ENCODE results near the gene DAGLB.
"Not testable (repeated sequence)": the region's sequence is repeated elsewhere in the genome, so short reads cannot be mapped to it uniquely, and the experiment has no call there.

The DAGLB gene, protein sequence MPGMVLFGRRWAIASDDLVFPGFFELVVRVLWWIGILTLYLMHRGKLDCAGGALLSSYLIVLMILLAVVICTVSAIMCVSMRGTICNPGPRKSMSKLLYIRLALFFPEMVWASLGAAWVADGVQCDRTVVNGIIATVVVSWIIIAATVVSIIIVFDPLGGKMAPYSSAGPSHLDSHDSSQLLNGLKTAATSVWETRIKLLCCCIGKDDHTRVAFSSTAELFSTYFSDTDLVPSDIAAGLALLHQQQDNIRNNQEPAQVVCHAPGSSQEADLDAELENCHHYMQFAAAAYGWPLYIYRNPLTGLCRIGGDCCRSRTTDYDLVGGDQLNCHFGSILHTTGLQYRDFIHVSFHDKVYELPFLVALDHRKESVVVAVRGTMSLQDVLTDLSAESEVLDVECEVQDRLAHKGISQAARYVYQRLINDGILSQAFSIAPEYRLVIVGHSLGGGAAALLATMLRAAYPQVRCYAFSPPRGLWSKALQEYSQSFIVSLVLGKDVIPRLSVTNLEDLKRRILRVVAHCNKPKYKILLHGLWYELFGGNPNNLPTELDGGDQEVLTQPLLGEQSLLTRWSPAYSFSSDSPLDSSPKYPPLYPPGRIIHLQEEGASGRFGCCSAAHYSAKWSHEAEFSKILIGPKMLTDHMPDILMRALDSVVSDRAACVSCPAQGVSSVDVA

GRCh38 chr7:6447581-6448199 is at the start of gene DAGLB:
Gene DAGLB (minus strand): TSS chr7:6447954. CDS start chr7:6447842, 112 bp downstream.
- peak; percentile 95 to 96 for DNase-seq

DNA sequence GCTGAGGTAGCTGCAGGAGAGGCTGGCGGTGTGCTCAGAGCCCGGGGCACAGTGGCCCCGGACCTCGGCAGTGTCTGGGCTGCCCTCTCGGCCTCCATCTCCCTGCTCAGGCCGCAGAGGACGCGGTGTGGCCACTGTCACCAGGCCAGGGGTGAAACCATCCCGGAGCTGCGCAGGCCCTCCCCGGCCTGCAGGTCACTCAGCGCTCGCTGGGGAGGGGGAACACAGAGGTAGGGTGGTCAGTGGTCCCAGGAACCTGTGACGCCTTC is 49.8 kb upstream of the DAGLB start:
- no peak for DNase-seq

DNA sequence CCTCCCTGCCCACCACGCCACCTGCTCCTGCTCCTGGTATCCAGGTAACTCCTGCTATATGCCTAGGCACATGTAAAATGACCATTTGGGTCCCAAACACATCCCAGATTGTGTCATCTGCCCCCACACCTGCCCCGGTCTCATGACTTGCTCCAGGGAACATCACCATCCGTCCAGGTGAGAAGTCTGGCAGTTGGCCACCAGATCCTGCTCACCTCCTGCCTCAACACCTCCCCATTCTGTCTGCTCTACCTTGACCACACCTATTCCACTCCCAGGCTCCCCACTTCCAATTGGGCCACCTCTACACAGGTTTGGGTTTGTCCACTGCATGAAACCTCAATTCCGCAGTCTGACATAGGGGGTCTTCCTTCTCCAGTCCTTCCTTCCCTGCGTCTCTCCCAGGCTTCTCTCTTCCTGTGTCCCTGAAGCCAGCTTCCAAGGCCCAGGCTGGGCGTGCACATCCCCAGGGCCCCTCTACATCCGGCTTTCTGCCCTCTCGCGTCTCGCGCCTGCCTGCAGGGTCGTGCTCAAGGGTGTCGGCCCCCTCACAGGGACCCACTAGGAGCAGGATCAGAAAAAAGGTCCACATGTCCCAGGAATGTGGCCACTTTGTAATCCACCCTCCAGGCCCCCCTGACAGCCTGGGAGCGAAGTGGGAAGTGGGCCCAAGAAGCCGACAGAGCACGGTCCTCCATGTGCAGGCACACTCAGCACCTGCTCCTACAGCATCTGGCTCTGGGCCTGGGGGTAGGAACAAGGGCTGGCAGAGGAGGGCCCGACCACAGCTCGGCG is 49.3 kb upstream of the DAGLB start:
- no peak for DNase-seq

DNA sequence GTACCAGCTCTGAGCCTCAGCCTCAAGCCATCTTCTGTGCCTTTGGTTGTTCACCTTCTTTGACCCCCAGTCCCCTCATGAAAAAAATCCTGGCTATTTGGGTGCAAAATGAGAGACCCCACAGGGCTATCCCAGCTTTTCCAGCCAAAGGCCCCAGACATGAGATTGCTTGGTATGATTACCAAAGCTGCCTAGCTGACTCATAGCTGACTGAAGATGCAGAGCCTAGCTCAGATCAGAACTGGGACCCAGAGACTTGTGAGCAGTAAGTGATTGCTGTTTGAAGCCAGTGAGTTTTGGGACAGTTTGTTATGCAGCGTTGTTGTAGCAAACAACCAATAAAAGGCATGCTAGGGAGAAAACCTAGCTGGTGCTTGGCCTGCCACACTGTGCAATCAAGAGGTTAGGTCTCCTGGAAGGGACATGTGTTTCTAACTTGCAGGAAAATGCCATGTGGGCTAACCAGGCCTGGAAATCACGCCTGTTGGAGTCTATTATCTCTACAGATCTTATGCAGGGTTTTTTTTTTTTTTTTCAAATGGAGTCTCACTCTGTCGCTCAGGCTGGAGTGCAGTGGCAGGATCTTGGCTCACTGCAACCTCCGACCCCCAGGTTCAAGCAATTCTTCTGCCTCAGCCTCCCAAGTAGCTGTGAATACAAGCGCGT is 48.0 kb upstream of the DAGLB start:
- no peak for DNase-seq

GRCh38 chr7:6494365-6494764 is 46.6 kb upstream of the DAGLB start:
- DNase-seq = no peak

GRCh38 chr7:6491194-6491593 is 43.4 kb upstream of the DAGLB start:
- no peak for DNase-seq

DNA sequence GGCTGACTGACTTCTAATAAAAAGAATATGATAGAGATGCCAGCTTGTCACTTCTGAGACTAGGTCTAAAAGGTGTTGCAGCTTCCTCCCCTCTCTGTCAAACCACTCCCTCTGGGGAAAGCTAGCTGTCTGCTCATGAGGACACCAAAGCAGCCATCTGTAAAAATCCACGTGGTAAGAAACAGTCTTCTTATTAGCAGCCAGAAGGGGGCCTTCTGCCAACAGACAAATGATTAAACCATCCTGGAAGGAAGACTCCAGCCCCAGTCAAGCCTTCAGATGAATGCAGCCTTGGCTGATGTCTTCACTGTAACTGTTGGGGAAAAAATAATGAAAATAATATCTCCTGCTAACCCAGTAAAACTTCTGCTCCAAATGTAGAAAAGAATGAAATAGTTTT is 41.9 kb upstream of the DAGLB start:
- no peak for DNase-seq

GRCh38 chr7:6487184-6487545 is 39.4 kb upstream of the DAGLB start:
- no peak for DNase-seq

DNA sequence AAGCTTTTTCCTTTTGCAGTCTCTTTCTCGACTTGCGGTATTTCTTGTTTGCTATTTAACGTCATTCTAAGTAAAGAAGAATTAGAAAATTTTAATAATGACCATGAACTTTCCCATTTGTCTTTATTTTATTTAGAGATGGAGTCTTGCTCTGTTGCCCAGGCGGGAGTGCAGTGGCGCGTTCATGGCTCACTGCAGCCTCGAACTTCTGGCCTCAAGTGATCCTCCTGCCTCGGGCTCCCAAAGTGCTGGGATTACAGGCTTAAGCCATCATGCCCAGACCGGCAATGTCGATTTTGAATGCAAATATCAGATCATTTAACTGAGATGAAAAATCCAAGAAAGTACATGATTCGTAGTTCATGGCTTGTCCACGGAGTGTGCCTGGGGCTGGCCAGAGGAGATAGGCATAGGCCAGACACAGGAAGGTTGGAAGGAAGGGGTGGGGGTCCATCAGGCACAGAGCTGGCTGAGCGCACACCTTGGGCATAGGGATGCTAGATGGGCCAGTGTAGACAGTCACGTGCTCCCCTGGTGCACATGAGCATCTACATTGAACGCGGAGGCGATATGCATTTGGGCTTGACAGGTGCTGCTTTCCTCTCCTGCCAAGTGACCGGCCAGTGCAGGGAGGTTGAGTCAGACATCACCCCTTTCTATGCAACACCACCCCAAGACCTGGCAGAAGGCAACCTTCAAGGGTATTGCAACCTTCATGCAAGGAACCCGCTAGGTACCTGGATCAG is 38.9 kb upstream of the DAGLB start:
- no peak for DNase-seq

GRCh38 chr7:6482743-6483119 is 35.0 kb upstream of the DAGLB start:
- DNase-seq = no peak

- DNase-seq = no peak
Observed at GRCh38 chr7:6482307-6482706, 34.6 kb upstream of the DAGLB start.

DNA sequence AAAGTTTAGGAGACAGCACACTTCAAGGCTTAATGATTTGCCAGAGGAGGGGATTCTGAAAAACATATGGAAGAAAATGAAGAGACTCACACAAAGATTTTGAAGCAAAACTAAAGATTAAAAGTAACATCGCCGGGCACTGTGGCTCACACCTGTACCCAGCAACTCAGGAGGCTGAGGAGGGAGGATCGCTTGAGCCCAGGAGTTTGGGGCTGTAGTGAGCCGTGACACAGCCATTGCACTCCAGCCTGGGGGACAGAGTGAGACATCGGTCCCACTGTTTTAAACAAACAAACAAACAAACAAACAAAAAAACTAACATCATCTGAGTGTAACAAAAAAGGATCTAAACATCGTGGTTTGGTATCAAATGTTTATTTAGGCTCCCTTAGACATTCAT is 33.7 kb upstream of the DAGLB start:
- DNase-seq = no peak

GRCh38 chr7:6480323-6480660 is 32.5 kb upstream of the DAGLB start:
- no peak for DNase-seq

- peak in 1 of 2 donors; percentile 15 for DNase-seq
Observed at GRCh38 chr7:6479067-6479466, 31.3 kb upstream of the DAGLB start.

DNA sequence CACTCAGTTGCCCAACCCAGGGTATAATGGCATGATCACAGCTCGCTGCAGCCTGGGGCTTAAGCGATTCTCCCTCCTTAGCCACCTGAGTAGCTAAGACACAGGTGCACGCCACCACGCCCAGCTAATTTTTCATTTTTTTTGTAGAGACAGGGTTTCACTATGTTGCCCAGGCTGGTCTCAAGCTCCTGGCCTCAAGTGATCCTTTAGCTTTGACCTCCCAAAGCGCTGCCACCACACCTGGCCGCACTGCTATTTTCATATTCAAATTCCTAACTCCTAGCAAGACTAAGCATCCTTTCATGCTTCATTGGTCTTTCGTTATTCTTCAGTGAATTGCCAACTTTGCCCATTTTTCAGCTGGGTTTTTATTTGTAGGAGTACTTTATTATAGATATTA is 30.4 kb upstream of the DAGLB start:
- no peak for DNase-seq

GRCh38 chr7:6477318-6477660 is 29.5 kb upstream of the DAGLB start:
- DNase-seq = no peak

DNA sequence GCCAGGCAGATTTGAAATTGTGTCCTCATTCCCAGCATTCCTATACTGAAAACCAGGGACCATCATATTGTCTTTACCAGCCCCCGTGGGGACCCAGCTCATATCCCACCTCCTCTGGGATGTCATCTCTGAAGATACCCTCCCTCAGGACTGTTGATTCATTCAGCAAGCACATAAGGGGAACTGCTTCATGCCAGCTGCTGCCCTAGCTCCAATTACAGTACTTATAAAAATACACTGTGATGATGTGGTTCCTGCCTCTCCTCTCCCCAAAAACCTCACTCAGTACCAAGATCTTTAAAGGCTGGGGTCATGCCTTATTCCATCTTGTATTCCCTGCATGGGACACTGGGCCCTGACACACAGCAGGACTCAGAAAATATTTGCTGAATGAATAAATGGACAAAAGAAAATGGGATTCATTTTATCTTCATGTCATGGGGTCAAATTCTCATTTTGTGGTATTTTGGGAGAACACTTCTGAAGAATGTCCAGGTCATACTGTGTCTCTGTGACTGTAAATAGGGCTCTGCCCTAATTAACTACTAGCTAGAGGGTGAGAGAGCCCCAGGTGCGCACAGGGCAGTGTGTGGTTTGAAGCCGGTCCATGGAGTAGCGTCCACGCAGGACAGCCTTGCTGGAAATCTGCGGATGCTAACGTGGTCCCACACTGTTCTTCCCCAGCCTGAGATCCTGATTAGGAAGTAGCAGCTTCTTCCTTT is 29.0 kb upstream of the DAGLB start:
- no peak for DNase-seq

- no peak for DNase-seq
Observed at GRCh38 chr7:6475433-6476186, 27.9 kb upstream of the DAGLB start.

DNA sequence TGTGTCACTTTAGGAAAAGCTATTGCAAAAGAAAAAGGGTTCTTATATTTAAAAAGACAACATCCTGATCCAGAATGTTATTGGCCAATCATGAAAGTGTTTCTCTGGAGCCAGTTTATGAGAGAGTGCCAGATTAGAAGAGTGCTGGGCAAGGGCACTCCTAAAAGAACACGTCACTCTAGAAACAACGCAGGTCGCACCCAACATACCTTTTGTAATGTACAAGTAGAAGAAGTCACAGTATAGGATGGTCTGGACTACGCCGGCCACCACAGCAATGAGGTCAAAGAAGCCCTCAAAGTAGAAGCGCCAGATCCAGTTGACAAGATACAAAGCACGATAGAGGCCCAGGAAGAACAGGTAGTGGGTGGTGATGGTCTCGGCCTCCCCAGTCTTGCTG is 18.1 kb upstream of the DAGLB start:
- DNase-seq = no peak

DNA sequence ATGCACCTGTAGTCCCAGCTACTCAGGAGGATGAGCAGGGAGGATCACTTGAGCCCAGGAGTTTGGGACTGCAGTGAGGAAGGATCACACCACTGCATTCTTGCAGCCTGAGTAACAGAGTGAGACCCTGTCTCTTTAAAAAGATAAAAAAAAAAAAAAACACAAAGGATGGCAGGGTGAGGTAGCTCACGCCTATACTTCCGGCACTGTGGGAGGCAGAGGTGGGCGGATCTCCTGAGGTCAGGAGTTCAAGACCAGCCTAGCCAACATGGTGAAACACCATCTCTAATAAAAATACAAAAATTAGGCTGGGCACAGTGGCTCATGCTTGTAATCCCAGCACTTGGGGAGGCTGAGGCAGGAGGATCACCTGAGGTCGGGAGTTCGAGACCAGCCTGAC is 15.9 kb upstream of the DAGLB start:
- not testable (repeated sequence) for DNase-seq

- no peak for DNase-seq
Observed at GRCh38 chr7:6461946-6462550, 14.3 kb upstream of the DAGLB start.

Measured in CD4-positive, alpha-beta T cell treated with Interferon alpha-2 for 1 hour (primary cell).